HG02571 (cell line): ENCODE results near the gene ACOX3.

ENCODE experiments used
- ATAC-seq: cut with Tn5 transposase; IDR thresholded peaks from one replicate; pipeline ENCODE4 v1.9.1; 2021; ENCODE audit warnings: mild to moderate bottlenecking, moderate library complexity; ENCODE audit not compliant: unreplicated experiment

The ACOX3 gene

DNA sequence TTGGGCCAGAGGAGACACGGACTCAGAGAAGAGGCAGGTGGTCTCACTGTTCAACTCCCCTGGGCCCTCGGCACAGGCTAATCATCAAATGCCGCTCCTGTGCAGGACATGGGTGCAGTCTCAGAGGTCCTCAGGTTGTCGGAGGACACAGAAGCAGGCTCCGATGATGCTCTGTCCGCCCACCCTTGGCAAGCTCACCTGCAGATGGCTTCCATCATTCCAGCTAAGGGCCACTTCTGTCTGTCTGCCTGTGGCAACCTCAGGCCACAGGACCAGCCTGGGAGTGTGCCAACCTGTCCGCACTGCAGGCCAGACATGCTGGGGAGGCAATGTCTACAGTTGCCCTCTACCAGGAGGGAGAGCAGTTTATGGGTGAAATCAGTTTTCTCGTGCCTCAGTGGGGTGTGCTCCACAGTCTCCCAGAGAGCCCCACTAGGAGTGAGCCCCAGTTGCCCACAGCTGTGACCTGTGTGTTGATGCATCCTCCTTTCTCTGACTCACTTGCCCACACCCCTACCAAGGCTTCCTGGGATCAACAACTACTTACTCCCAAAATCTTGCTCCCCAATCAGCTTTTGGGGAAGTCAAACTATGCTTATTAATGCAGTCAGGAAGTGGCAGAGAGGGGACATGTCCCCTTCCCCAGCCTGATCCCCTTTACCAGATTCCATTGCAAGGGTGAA lies 115.1 kb downstream of the ACOX3 start:
- no peak for ATAC-seq

DNA sequence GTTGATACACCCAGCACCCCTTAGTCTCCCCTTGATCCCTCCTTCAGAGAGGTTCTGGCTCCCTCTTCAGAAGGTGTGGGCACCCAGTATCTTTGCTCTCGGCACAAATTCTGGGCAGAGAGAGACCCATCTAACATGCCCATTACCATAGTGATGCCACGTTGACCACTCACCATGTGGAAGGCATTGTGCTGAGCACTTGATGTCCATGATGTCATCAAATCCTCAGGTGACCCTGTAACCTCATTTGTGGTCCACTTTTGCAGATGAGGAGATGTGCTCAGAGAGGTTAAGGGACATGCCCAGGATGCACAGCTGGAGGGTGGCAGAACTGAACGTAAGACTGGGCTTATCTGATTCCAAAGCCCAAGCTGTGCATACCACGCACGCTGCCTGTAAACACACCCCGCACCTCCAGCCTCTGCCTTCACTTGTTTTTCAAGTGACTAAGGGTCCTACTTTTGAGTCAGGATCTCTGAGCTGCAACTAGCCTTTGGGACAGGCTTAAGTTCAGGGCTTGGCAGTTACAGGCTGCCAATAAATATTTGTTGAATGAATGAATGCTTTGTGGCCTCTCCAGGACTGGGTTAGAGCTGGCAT lies 115.8 kb downstream of the ACOX3 start:
- ATAC-seq: no peak

DNA sequence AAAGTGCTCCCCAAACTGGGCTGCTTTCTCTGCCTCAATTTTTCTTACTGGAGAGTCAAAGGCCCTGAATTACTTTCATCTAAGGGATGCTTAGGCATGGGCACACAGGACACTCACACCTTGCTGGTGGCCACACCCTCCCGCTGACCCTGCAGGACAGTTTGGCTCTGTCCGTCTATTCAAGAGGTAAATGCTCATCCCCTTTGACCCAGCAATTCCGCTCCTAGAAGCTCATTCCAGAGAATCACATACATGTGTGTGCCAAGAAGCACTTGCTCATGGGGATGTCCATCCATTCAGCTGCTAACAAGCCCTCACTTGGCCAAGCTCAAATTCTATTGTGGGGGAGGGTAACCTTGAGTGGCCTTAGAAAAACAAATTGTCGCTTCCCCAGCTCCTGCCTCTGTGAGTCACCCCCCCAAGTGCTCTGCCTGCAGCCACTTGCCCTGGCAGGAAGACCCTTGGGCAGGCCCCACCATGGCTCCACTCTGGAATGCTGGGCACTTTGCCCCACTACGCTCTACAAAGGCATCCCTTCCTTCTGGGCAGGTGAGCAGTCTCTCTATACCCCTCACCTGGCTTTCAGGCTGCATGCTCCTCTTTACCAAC lies 116.5 kb downstream of the ACOX3 start:
- ATAC-seq: no peak

DNA sequence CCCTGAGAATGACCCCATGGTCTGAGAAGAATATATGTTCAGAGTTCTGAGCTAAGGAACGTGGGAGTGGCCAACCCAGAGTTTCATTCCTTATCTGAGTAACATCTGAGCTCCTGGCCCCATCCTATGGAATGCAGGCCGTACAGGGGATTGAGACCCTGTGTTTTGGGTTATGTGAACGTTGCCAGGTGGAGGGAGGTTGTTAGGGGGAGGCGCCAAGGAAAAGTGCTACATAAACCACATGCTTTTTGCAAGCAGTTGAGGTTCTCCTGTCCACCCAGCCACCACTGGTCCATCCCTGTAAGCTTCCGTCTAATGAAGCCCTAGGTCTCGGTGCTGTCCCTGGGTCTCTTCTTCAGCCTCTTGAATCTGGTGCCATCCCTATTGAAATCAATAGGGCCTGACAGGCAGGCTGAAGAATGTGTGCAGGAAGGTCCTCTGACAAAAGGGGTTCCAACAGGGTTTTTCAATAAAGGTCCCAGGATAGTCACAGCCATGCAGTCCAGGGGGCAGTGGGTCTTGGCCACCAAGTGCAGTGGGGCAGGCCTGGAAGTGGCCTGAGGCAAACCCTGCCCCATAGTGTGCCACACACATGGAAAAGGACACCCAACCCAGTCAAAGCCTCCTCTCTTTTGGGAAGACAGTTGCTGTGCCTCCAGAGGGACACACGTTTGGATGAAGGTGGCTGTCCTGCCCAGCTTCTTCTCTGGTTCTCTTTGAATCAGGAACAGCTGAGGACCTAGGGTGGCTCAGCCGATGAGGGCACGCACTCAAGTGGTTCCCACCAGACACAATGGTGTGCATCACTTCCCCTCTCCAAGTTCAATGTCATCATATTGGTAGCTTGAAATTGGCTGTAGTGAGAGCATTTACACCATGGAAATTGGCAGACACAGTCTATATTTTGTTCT lies 117.5 kb downstream of the ACOX3 start:
- no peak for ATAC-seq

DNA sequence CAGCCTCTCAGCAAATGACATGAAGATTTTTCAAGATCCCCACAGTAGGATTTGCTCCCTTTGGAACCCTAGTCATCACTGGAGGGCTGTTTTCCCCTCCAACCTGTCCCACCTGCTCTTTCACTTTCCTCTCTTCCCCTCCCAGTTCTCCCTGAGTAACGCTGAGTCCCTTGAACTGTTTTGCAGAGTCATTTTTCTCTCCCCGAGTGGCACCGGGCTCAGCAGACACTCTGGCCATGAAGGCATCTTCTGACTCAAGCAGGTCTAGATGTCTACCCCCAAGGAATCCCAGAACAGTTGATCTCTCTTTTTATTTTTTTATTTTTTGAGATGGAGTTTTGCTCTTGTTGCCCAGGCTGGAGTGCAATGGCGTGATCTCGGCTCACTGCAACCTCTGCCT lies 118.8 kb downstream of the ACOX3 start:
- no peak for ATAC-seq

DNA sequence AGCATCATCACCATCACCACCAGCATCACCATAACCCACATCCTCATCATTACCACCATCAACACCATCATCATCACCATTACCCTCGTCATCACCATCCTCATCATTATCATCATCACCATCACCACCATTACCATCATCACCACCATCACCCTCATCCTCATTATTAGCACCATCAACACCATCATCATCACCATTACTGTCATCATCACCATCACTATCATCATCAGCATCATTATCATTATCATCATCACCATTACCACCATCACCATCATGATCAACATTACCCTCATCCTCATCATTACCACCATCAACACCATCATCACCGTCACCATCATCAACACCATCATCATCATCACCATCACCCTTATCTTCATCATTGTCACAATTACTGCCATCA lies 119.3 kb downstream of the ACOX3 start:
- ATAC-seq: no peak

DNA sequence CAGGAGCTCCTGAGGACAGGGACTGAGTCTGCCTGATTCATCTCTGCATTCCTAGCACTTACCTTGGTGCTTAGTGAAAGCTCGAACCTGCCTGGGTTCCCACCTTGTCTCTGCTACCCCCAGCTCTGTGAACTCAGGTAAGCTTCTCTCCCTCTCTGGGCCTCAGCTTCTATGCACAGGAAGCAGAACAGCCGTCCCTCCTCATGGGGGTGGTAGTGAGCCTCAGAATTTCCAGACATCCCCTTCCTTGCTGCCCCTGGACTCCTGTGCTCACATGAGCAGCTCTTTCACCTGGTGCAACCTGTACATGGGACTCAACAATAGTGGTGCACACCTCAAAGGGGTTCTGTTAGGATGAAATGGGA lies 120.2 kb downstream of the ACOX3 start:
- no peak for ATAC-seq

DNA sequence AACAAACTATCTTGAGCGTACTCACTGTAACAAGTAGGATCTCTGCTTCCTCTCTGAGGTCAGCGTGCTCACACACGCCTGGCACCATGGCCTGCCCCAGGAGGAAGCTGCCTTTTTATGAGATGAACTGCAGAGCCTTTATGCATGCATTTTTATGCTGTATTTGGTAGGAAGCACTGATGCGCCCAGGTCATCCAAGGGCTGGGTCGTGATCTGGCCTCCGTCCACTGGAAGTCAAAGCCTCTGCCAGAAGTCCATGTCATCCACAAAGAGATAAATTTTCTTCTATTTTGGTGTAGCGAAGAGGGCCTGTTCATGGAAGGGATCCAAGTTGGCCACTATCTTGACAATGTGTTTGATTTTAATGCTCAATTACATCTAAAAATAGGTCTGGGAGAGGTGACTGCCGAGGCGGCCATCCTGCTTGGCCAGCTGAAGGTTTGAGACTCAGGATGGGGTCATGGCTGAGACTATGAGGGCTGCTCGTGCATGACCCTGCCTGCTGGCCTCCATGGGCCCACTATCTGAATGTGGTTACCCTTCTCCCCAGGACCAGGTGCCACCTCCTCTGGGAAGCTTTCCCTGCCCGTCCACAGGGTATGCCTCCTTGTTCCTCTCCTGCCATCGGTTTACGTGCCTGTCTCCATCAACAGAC lies 120.7 kb downstream of the ACOX3 start:
- no peak for ATAC-seq

DNA sequence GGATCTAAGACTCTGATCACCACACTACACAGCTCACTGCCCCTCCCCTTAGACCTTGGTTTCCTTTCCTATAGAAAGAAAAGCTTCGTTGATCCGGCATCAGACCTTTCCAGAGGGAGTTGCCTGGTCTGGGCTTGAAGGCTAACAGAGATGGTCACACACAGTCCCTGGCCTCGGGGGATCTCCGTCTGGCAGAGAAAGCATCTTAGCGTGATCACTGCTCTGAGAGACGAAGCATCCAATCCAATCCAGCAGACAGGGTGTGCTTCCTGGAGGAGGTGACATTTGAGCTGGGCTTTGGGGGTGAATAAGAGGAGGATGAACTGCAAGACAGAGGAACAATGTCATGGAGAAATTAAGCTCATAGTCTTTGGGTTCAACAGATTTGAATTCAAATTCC lies 121.5 kb downstream of the ACOX3 start:
- no peak for ATAC-seq

DNA sequence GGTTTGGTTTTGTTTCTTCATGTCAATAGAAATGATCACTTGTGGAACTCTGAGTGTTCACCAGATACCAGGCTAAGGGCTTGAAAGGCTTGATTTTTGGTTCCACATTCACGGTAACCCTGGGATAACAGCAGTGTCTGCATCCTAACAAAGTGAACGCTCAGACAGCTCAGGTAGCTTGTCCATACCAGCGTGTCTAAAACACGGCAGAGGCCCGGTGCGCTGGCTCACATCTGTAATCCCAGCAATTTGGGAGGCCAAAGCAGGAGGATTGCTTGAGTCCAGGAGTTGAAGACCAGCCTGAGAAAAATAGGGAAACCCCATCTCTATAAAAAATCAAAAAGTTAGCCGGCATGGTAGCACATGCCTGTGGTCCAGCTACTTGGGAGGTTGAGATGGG lies 122.0 kb downstream of the ACOX3 start:
- no peak for ATAC-seq

DNA sequence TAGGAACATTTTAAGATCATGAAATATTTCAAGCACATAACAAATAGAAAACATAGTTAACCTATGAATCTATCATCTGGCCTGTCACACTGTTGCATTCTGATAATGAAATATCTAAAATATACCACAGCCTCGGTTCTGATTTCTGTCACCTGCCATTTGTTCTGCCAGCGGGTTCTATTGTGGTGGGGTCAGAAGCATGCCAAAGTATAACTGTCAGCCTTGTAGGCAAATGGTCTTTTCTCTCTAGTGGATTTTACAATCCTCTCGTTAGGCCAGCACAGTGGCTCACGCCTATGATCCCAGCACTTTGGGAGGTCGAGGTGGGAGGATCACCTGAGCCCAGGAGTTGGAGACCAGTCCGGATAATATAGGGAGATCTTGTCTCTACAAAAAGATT lies 123.0 kb downstream of the ACOX3 start:
- no peak for ATAC-seq

DNA sequence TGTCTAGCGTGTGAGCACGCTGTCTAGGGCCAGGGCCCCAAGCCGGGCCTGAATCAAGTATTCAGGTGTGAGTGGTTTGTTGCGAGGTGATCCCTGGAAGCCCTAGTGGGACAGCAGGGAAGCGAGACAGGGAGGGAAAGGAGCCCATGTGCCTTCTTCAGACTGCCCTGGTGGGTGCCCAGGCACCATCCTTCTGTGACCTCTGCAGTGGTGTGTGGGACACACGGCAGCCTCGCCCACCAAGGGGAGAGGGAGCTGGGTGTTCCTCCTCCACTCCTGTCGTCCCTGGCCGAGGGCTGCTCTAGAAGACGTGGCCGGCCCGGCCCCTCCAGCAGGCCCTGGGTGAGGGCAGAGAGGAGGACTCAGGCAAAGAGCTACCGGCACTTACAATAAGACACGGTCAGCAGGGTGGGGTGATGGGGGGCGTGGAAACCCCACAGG lies 123.6 kb downstream of the ACOX3 start:
- no peak for ATAC-seq
